Endothelial cell (in vitro differentiated cells): Measurements from ENCODE around the gene YWHAQ. TPM values are rescaled to one million over a fixed set of nuclear protein-coding genes. Genes with fewer than 3 reads are reported as not detected.

Source experiments
- DNase-seq: peaks from one replicate; pipeline ENCODE4 v3.0.0; 2021; ENCODE audit warnings: low spot score
- H3K27ac Mint-ChIP-seq: one replicate; pipeline ENCODE4 v1.8.0; 2021; ENCODE audit warnings: mixed read lengths, inconsistent platforms; ENCODE audit not compliant: unreplicated experiment
- H3K27me3 Mint-ChIP-seq: one replicate; pipeline ENCODE4 v1.8.0; 2021; ENCODE audit warnings: mild to moderate bottlenecking, moderate library complexity, mixed read lengths, inconsistent platforms; ENCODE audit not compliant: unreplicated experiment
- H3K36me3 Mint-ChIP-seq: one replicate; pipeline ENCODE4 v1.8.0; 2021; ENCODE audit warnings: mild to moderate bottlenecking, low read depth, mixed read lengths, inconsistent platforms; ENCODE audit not compliant: unreplicated experiment
- H3K4me1 Mint-ChIP-seq: one replicate; pipeline ENCODE4 v1.8.0; 2021; ENCODE audit warnings: mild to moderate bottlenecking, mixed read lengths, inconsistent platforms; ENCODE audit not compliant: unreplicated experiment
- H3K4me3 Mint-ChIP-seq: one replicate; pipeline ENCODE4 v1.8.0; 2021; ENCODE audit warnings: mild to moderate bottlenecking, mixed read lengths, inconsistent platforms; ENCODE audit not compliant: unreplicated experiment
- H3K9me3 Mint-ChIP-seq: one replicate; pipeline ENCODE4 v1.8.0; 2021; ENCODE audit warnings: mixed read lengths, inconsistent platforms; ENCODE audit not compliant: unreplicated experiment
- CTCF ChIP-seq: fragments of 200-600 bp; sonication (generic); IDR thresholded peaks from one replicate; pipeline ENCODE4 v1.5.0; 2021; ENCODE audit warnings: antibody characterized with exemption; ENCODE audit not compliant: unreplicated experiment
- total RNA-seq: library from RNA; stranded (reverse); fragmentation: NEBNext Ultra II Directional; extraction: Animal tissue kit (Norgen Biotek cat#: 25700); gene quantifications from one replicate; pipeline ENCODE4 v1.2.1, GENCODE V29; 2021; ENCODE audit not compliant: unreplicated experiment

The YWHAQ gene
- total RNA-seq, 1 donor from 2014 or later: 268 TPM

- peaks cover 6% of the 10 kb centered on the region for H3K27me3 Mint-ChIP-seq
- no peaks in the 10 kb centered on the region for H3K36me3 Mint-ChIP-seq
- no peak overlapping the region for H3K4me3 Mint-ChIP-seq
- H3K27ac Mint-ChIP-seq: no peak overlapping the region
- H3K9me3 Mint-ChIP-seq: no peaks in the 10 kb centered on the region
- DNase-seq: no peak
- TF ChIP-seq CTCF: no peak
- peaks cover 2% of the 10 kb centered on the region for H3K4me1 Mint-ChIP-seq
Observed at GRCh38 chr2:9657083-9657482, 26.3 kb upstream of the YWHAQ start.

GRCh38 chr2:9656270-9656766 is 25.5 kb upstream of the YWHAQ start:
- H3K9me3 Mint-ChIP-seq: no peaks in the 10 kb centered on the region
- H3K36me3 Mint-ChIP-seq: no peaks in the 10 kb centered on the region
- no peak overlapping the region for H3K27ac Mint-ChIP-seq
- DNase-seq: no peak
- no peak for TF ChIP-seq CTCF
- H3K27me3 Mint-ChIP-seq: peaks cover 8% of the 10 kb centered on the region
- H3K4me3 Mint-ChIP-seq: no peak overlapping the region
- peaks cover 5% of the 10 kb centered on the region for H3K4me1 Mint-ChIP-seq

GRCh38 chr2:9655441-9656269 is 24.9 kb upstream of the YWHAQ start:
- Mint-ChIP-seq H3K36me3 (no peaks in the 10 kb centered on the region), H3K4me1 (peaks cover 5% of the 10 kb centered on the region), H3K27me3 (peaks cover 5% of the 10 kb centered on the region), H3K4me3 (no peak overlapping the region), H3K27ac (no peak overlapping the region), H3K9me3 (no peaks in the 10 kb centered on the region)
- TF ChIP-seq CTCF: no peak
- DNase-seq: no peak

GRCh38 chr2:9654452-9655100 is 23.8 kb upstream of the YWHAQ start:
- H3K36me3 Mint-ChIP-seq: no peaks in the 10 kb centered on the region
- H3K27ac Mint-ChIP-seq: no peak overlapping the region
- no peak for DNase-seq
- H3K4me3 Mint-ChIP-seq: no peak overlapping the region
- H3K27me3 Mint-ChIP-seq: peaks cover 5% of the 10 kb centered on the region
- no peaks in the 10 kb centered on the region for H3K9me3 Mint-ChIP-seq
- TF ChIP-seq CTCF: no peak
- H3K4me1 Mint-ChIP-seq: peaks cover 5% of the 10 kb centered on the region
